Body of pancreas (tissue), 4 donors: ENCODE measurements around the gene RGL2.

Experiments used
- POLR2A ChIP-seq, 3 donors: fragments of 450-650 bp; IDR thresholded peaks; one replicate each; pipeline ENCODE4 v1.6.1; 2016; ENCODE audit warnings: antibody characterized with exemption in 3 of 3, mild to moderate bottlenecking in 2 of 3
- TF ChIP-seq, protein P1 (sequence below), 7 experiments: fragments of 450-650 bp in 4 of 7; fragments of 200-600 bp in 3 of 7; sonication (generic) in 3 of 7; IDR thresholded peaks; one replicate each; pipeline ENCODE4 v1.5.1; 2016 to 2019; ENCODE audit warnings: antibody characterized with exemption in 7 of 7

DNA sequence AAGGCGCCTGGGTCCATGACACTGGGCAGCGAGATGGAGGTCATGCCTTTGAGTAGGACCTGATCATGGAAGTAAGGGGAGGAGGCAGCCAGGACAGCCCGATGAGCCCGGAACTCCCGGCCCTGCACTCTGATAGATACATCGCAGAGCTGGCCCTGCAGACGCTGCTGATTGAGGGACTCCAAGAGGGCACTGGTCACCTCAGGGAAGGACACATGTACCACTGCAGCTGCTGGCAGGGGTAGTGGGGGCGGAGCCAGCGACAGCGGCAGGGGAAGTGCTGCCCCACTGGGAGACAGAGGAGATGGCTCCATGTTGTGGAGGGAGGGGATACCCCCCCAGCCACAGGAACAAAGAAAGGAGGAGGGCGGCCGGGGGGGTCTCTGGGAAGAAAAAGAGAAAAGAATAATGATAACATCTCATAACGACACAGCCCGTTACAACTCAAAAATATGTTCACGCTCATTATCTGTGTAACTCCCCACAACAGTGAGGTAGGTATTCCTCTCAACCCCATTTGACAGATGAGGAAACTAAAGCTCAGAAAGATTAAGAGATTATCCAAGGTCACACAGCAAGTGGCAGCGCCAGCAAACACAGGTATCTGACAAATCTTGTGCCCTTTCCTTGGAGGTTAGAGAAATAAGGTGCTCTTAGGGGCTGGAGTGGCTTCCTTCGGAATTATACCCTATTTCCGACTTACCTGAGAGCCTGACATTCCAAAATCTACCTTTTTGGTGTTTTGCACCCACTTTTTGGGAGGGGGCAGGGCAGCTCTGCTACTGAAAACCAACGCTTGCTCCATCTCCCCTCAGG is 18.1 kb upstream of the RGL2 start:
- TF ChIP-seq, protein P1, sequence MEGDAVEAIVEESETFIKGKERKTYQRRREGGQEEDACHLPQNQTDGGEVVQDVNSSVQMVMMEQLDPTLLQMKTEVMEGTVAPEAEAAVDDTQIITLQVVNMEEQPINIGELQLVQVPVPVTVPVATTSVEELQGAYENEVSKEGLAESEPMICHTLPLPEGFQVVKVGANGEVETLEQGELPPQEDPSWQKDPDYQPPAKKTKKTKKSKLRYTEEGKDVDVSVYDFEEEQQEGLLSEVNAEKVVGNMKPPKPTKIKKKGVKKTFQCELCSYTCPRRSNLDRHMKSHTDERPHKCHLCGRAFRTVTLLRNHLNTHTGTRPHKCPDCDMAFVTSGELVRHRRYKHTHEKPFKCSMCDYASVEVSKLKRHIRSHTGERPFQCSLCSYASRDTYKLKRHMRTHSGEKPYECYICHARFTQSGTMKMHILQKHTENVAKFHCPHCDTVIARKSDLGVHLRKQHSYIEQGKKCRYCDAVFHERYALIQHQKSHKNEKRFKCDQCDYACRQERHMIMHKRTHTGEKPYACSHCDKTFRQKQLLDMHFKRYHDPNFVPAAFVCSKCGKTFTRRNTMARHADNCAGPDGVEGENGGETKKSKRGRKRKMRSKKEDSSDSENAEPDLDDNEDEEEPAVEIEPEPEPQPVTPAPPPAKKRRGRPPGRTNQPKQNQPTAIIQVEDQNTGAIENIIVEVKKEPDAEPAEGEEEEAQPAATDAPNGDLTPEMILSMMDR (IDR thresholded peaks at IDR 0.05), result no peak
- no peak for TF ChIP-seq POLR2A (IDR thresholded peaks at IDR 0.05)
